Hematopoietic multipotent progenitor cell (in vitro differentiated cells): ENCODE results near the gene HOXB8. TPM values are rescaled to one million over a fixed set of nuclear protein-coding genes. Genes with fewer than 3 reads are reported as not detected.

Experiments
- DNase-seq, 3 donors: peaks; one replicate each; pipeline ENCODE4 v3.0.0-alpha.2; 2011 to 2015; ENCODE audit warnings: low read depth in 2 of 3, low spot score in 2 of 3
- total RNA-seq: library from RNA; depleted of rRNA; stranded (reverse); fragments of >200 nt; gene quantifications from one replicate; pipeline ENCODE4 v1.2.3, GENCODE V29; 2012

The HOXB8 gene
- total RNA-seq, 1 donor, result not detected

GRCh38 chr17:48611213-48611612 is 3.9 kb downstream of the HOXB8 start:
- DNase-seq, result no peak

GRCh38 chr17:48610282-48611211 is 4.5 kb downstream of the HOXB8 start, which contains the start of gene HOXB7:
Gene HOXB7 (minus strand): TSS chr17:48611017. CDS start chr17:48610918, 99 bp downstream.
- DNase-seq, result peak in 1 of 3 donors; percentile 39

- no peak for DNase-seq
Measured at GRCh38 chr17:48609759-48610281, 5.3 kb downstream of the HOXB8 start.

GRCh38 chr17:48609033-48609432 is 6.1 kb downstream of the HOXB8 start:
- DNase-seq, result no peak

GRCh38 chr17:48608494-48608834 is 6.6 kb downstream of the HOXB8 start:
- DNase-seq, result no peak

- DNase-seq, result no peak
Measured at GRCh38 chr17:48606892-48607614, 8.0 kb downstream of the HOXB8 start.

- DNase-seq, result no peak
Measured at GRCh38 chr17:48605991-48606891, 8.9 kb downstream of the HOXB8 start.

GRCh38 chr17:48605409-48605919 is 9.6 kb downstream of the HOXB8 start:
- DNase-seq, result no peak

- no peak for DNase-seq
Measured at GRCh38 chr17:48604770-48605329, 10.2 kb downstream of the HOXB8 start, which contains the start of gene HOXB6. Gene HOXB6 (minus strand): TSS chr17:48604986. CDS start chr17:48598150, 6,836 bp downstream.

- no peak for DNase-seq
Measured at GRCh38 chr17:48603959-48604769, 10.9 kb downstream of the HOXB8 start.

GRCh38 chr17:48601539-48602425 is 13.3 kb downstream of the HOXB8 start:
- DNase-seq, result no peak

GRCh38 chr17:48601207-48601538 is 13.9 kb downstream of the HOXB8 start:
- no peak for DNase-seq

GRCh38 chr17:48600244-48601098 is 14.6 kb downstream of the HOXB8 start:
- no peak for DNase-seq

GRCh38 chr17:48599354-48599753 is 15.7 kb downstream of the HOXB8 start:
- DNase-seq, result no peak

- DNase-seq, result no peak
Measured at GRCh38 chr17:48598736-48599135, 16.4 kb downstream of the HOXB8 start.

GRCh38 chr17:48597778-48598631 is 17.1 kb downstream of the HOXB8 start:
- DNase-seq, result peak in 1 of 3 donors; percentile 65

GRCh38 chr17:48597528-48597777 is 17.6 kb downstream of the HOXB8 start:
- no peak for DNase-seq
